Colon (tissue), 2 donors: ENCODE data around the gene PACSIN2.

Source experiments
- FAIRE-seq: peaks from 2 replicates; lab custom pipeline; 2012; peaks lifted over from hg19 to GRCh38; lab: Jason Lieb, UNC
- donor health status: control.
- donor health status: control.

The PACSIN2 gene

GRCh38 chr22:42881298-42881697 is 133.7 kb downstream of the PACSIN2 start:
- no peak for FAIRE-seq

- FAIRE-seq = no peak
These were observed 134.1 kb downstream of the PACSIN2 start for GRCh38 chr22:42880815-42881214.

GRCh38 chr22:42879371-42880021 is 135.5 kb downstream of the PACSIN2 start:
- no peak for FAIRE-seq

GRCh38 chr22:42878561-42879305 is 136.2 kb downstream of the PACSIN2 start:
- FAIRE-seq = no peak

GRCh38 chr22:42877597-42878340 is 137.2 kb downstream of the PACSIN2 start:
- no peak for FAIRE-seq

- no peak for FAIRE-seq
These were observed 137.8 kb downstream of the PACSIN2 start for GRCh38 chr22:42877158-42877557.

GRCh38 chr22:42876041-42876440 is 138.9 kb downstream of the PACSIN2 start:
- no peak for FAIRE-seq

- FAIRE-seq = no peak
These were observed 140.9 kb downstream of the PACSIN2 start for GRCh38 chr22:42874010-42874409.

- no peak for FAIRE-seq
These were observed 141.6 kb downstream of the PACSIN2 start for GRCh38 chr22:42873356-42873755.

- FAIRE-seq = no peak
These were observed 142.1 kb downstream of the PACSIN2 start for GRCh38 chr22:42872821-42873220.

GRCh38 chr22:42871146-42872050 is 143.6 kb downstream of the PACSIN2 start:
- FAIRE-seq = no peak

- no peak for FAIRE-seq
These were observed 145.0 kb downstream of the PACSIN2 start for GRCh38 chr22:42869888-42870480.

GRCh38 chr22:42869463-42869862 is 145.5 kb downstream of the PACSIN2 start:
- FAIRE-seq = no peak

GRCh38 chr22:42868751-42869251 is 146.1 kb downstream of the PACSIN2 start:
- no peak for FAIRE-seq

- no peak for FAIRE-seq
These were observed 148.8 kb downstream of the PACSIN2 start for GRCh38 chr22:42866100-42866499.

GRCh38 chr22:42865536-42865935 is 149.4 kb downstream of the PACSIN2 start:
- FAIRE-seq = no peak

- FAIRE-seq = no peak
These were observed 151.5 kb downstream of the PACSIN2 start for GRCh38 chr22:42863349-42863961.

- no peak for FAIRE-seq
These were observed 152.8 kb downstream of the PACSIN2 start for GRCh38 chr22:42862045-42862734.

- FAIRE-seq = no peak
These were observed 154.0 kb downstream of the PACSIN2 start for GRCh38 chr22:42860968-42861367.

- FAIRE-seq = no peak
These were observed 157.0 kb downstream of the PACSIN2 start for GRCh38 chr22:42857845-42858481.
